SJCRH30 (cell line): ENCODE data around the gene KANSL1. TPM values are rescaled to one million over a fixed set of nuclear protein-coding genes. Genes with fewer than 3 reads are reported as not detected.

Experiments used
- DNase-seq, 2 experiments: peaks; one replicate each; pipeline ENCODE4 v3.0.0-alpha.2; 2015 to 2020
- H3K27ac ChIP-seq: fragments of 250-450 bp; sonication (Bioruptor Pico); 2 replicates; pipeline ENCODE4 v1.5.1; 2020; ENCODE audit warnings: mild to moderate bottlenecking, moderate library complexity
- H3K27me3 ChIP-seq: fragments of 250-450 bp; sonication (Bioruptor Pico); 2 replicates; pipeline ENCODE4 v1.5.1; 2020; ENCODE audit warnings: mild to moderate bottlenecking, moderate library complexity
- H3K36me3 ChIP-seq: fragments of 250-450 bp; sonication (Bioruptor Pico); 2 replicates; pipeline ENCODE4 v1.5.1; 2020; ENCODE audit warnings: mild to moderate bottlenecking, moderate library complexity
- H3K4me1 ChIP-seq: fragments of 250-450 bp; sonication (Bioruptor Pico); 2 replicates; pipeline ENCODE4 v1.5.1; 2020; ENCODE audit warnings: mild to moderate bottlenecking, moderate library complexity
- H3K4me3 ChIP-seq: fragments of 250-450 bp; sonication (Bioruptor Pico); 2 replicates; pipeline ENCODE4 v1.5.1; 2020; ENCODE audit warnings: mild to moderate bottlenecking, moderate library complexity
- H3K9me3 ChIP-seq: fragments of 250-450 bp; sonication (Bioruptor Pico); replicated peaks from 2 replicates; pipeline ENCODE4 v1.5.1; 2020; ENCODE audit warnings: mild to moderate bottlenecking, moderate library complexity
- total RNA-seq: library from RNA; depleted of rRNA; stranded (reverse); fragments of >200 nt; shearing (Covaris generic); gene quantifications from 2 replicates; pipeline ENCODE4 v1.2.3, GENCODE V29; 2014

KANSL1 gene
- total RNA-seq, 1 experiment from 2014 or later = 79.0 TPM

GRCh38 chr17:46035112-46035818 lies 158.0 kb downstream of the KANSL1 start:
- Histone ChIP-seq H3K4me3 (no peak overlapping the region), H3K36me3 (peaks cover 87% of the 10 kb centered on the region), H3K9me3 (no peaks in the 10 kb centered on the region), H3K27me3 (no peaks in the 10 kb centered on the region), H3K4me1 (no peaks in the 10 kb centered on the region), H3K27ac (no peak overlapping the region)
- DNase-seq = no peak

GRCh38 chr17:46033392-46033791 lies 159.8 kb downstream of the KANSL1 start:
- H3K4me1 ChIP-seq = no peaks in the 10 kb centered on the region
- no peaks in the 10 kb centered on the region for H3K27me3 ChIP-seq
- H3K9me3 ChIP-seq = no peaks in the 10 kb centered on the region
- DNase-seq = no peak
- peaks cover 73% of the 10 kb centered on the region for H3K36me3 ChIP-seq
- no peak overlapping the region for H3K4me3 ChIP-seq
- no peak overlapping the region for H3K27ac ChIP-seq

GRCh38 chr17:46032909-46033308 lies 160.3 kb downstream of the KANSL1 start:
- H3K27me3 ChIP-seq = no peaks in the 10 kb centered on the region
- no peaks in the 10 kb centered on the region for H3K4me1 ChIP-seq
- H3K27ac ChIP-seq = no peak overlapping the region
- no peak for DNase-seq
- H3K4me3 ChIP-seq = no peak overlapping the region
- H3K9me3 ChIP-seq = no peaks in the 10 kb centered on the region
- H3K36me3 ChIP-seq = peaks cover 68% of the 10 kb centered on the region

GRCh38 chr17:46031920-46032319 lies 161.3 kb downstream of the KANSL1 start:
- peaks cover 62% of the 10 kb centered on the region for H3K36me3 ChIP-seq
- no peak for DNase-seq

DNA sequence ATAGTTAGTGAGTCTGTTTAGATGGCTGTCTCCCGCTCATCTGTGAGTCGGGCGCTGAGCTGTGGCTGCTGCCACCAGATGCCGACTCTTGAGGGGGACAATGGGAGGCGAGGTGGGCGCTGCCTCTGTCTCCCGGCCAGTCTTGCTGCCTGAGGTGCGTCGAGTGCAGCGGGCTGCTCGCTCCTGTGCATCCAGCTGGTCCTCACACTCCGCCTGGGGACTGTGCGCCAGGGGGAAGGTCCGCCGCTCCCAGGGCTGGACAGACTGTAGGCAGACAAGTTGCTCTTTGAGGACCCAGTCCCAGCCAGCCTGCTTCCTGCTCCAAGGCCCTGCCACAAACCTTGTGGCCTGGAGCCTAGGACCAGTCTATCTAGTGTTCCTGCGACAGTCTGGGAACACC lies 161.8 kb downstream of the KANSL1 start:
- H3K27ac ChIP-seq = no peak overlapping the region
- no peaks in the 10 kb centered on the region for H3K27me3 ChIP-seq
- no peak overlapping the region for H3K4me3 ChIP-seq
- H3K4me1 ChIP-seq = no peaks in the 10 kb centered on the region
- DNase-seq = no peak
- peaks cover 57% of the 10 kb centered on the region for H3K36me3 ChIP-seq
- H3K9me3 ChIP-seq = no peaks in the 10 kb centered on the region

More at GRCh38 chr17:46031920-46032319, 161.3 kb downstream of the KANSL1 start:
- Histone ChIP-seq H3K27me3 (no peaks in the 10 kb centered on the region), H3K9me3 (no peaks in the 10 kb centered on the region), H3K4me1 (no peaks in the 10 kb centered on the region), H3K27ac (no peak overlapping the region), H3K4me3 (no peak overlapping the region)

DNA sequence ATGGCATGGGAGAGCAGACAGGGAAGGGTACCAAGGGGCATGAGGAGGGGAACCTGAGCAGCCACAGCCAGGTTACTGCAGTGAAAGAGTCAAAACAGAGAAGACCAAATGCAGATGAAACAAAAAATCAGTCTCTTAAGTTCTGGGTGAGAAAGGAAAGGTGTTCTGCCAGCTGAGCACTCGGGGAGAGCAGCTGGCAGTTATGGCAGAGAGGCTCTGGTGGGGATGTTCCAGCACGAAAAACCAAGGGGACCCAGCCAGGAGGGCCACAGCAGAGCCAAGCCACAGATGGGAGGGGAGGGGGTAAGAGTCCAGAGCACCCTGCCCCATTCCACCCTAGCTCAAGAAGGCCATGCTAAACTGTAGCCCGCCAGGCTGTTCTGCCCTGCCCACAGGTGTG lies 162.5 kb downstream of the KANSL1 start:
- Histone ChIP-seq H3K36me3 (peaks cover 52% of the 10 kb centered on the region), H3K27ac (no peak overlapping the region), H3K4me1 (no peaks in the 10 kb centered on the region), H3K27me3 (no peaks in the 10 kb centered on the region), H3K9me3 (no peaks in the 10 kb centered on the region), H3K4me3 (no peak overlapping the region)
- no peak for DNase-seq

DNA sequence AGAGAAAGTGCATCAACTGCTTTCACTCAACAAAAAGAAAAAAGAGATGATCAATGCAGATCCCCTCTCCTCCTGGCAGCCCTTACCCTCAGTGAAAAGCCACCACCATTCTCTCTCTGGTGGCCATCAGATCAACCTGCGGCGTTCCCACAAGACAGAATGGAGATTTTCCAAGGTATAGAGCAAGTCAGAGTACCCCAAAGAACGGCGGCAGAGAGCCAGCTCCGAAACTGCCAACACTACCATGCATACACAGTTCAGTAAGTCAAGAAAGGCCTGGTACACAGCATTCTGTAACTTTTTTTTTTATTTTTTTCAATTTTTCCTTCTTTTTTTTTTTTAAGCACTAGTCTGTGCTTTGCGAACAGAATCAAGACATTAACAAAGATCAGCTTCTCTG lies 163.6 kb downstream of the KANSL1 start:
- Histone ChIP-seq H3K27ac (no peak overlapping the region), H3K4me1 (no peaks in the 10 kb centered on the region), H3K36me3 (peaks cover 41% of the 10 kb centered on the region), H3K4me3 (no peak overlapping the region), H3K9me3 (no peaks in the 10 kb centered on the region), H3K27me3 (no peaks in the 10 kb centered on the region)
- DNase-seq = no peak

- Histone ChIP-seq H3K4me3 (no peak overlapping the region), H3K4me1 (no peaks in the 10 kb centered on the region), H3K27ac (no peak overlapping the region), H3K36me3 (peaks cover 35% of the 10 kb centered on the region), H3K9me3 (no peaks in the 10 kb centered on the region), H3K27me3 (no peaks in the 10 kb centered on the region)
- DNase-seq = no peak
Observed at GRCh38 chr17:46028981-46029565, 164.2 kb downstream of the KANSL1 start.

- H3K36me3 ChIP-seq = peaks cover 28% of the 10 kb centered on the region
- no peak overlapping the region for H3K27ac ChIP-seq
- no peaks in the 10 kb centered on the region for H3K9me3 ChIP-seq
Observed at GRCh38 chr17:46028374-46028773, 164.9 kb downstream of the KANSL1 start.

GRCh38 chr17:46027976-46028325 lies 165.3 kb downstream of the KANSL1 start:
- Histone ChIP-seq H3K4me1 (no peaks in the 10 kb centered on the region), H3K9me3 (no peaks in the 10 kb centered on the region), H3K27ac (no peak overlapping the region), H3K36me3 (peaks cover 24% of the 10 kb centered on the region; the same call in 1 of the 2 replicates), H3K27me3 (no peaks in the 10 kb centered on the region), H3K4me3 (no peak overlapping the region)
- DNase-seq = no peak

More at GRCh38 chr17:46028374-46028773, 164.9 kb downstream of the KANSL1 start:
- H3K4me3 ChIP-seq = no peak overlapping the region
- no peaks in the 10 kb centered on the region for H3K4me1 ChIP-seq
- H3K27me3 ChIP-seq = no peaks in the 10 kb centered on the region
- DNase-seq = no peak

DNA sequence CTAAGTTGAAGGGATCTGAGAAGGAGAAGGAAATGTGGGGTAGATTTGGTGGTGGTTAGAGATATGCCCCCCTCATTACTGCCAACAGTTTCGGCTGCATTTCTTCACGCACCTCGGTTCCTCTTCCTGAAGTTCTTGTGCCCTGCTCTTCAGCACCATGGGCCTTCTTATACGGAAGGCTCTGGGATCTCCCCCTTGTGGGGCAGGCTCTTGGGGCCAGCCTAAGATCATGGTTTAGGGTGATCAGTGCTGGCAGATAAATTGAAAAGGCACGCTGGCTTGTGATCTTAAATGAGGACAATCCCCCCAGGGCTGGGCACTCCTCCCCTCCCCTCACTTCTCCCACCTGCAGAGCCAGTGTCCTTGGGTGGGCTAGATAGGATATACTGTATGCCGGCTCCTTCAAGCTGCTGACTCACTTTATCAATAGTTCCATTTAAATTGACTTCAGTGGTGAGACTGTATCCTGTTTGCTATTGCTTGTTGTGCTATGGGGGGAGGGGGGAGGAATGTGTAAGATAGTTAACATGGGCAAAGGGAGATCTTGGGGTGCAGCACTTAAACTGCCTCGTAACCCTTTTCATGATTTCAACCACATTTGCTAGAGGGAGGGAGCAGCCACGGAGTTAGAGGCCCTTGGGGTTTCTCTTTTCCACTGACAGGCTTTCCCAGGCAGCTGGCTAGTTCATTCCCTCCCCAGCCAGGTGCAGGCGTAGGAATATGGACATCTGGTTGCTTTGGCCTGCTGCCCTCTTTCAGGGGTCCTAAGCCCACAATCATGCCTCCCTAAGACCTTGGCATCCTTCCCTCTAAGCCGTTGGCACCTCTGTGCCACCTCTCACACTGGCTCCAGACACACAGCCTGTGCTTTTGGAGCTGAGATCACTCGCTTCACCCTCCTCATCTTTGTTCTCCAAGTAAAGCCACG lies 165.9 kb downstream of the KANSL1 start:
- Histone ChIP-seq H3K27me3 (no peaks in the 10 kb centered on the region), H3K36me3 (peaks cover 19% of the 10 kb centered on the region; the same call in 1 of the 2 replicates), H3K27ac (no peak overlapping the region), H3K4me3 (no peak overlapping the region), H3K4me1 (no peaks in the 10 kb centered on the region), H3K9me3 (no peaks in the 10 kb centered on the region)
- DNase-seq = no peak

DNA sequence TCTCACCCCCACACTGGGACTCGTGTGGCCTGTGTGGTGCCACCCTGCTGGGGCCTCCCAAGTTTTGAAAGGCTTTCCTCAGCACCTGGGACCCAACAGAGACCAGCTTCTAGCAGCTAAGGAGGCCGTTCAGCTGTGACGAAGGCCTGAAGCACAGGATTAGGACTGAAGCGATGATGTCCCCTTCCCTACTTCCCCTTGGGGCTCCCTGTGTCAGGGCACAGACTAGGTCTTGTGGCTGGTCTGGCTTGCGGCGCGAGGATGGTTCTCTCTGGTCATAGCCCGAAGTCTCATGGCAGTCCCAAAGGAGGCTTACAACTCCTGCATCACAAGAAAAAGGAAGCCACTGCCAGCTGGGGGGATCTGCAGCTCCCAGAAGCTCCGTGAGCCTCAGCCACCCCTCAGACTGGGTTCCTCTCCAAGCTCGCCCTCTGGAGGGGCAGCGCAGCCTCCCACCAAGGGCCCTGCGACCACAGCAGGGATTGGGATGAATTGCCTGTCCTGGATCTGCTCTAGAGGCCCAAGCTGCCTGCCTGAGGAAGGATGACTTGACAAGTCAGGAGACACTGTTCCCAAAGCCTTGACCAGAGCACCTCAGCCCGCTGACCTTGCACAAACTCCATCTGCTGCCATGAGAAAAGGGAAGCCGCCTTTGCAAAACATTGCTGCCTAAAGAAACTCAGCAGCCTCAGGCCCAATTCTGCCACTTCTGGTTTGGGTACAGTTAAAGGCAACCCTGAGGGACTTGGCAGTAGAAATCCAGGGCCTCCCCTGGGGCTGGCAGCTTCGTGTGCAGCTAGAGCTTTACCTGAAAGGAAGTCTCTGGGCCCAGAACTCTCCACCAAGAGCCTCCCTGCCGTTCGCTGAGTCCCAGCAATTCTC lies 166.8 kb downstream of the KANSL1 start:
- no peaks in the 10 kb centered on the region for H3K4me1 ChIP-seq
- no peaks in the 10 kb centered on the region for H3K27me3 ChIP-seq
- DNase-seq = no peak
- peaks cover 10% of the 10 kb centered on the region; the same call in 1 of the 2 replicates for H3K36me3 ChIP-seq
- no peak overlapping the region for H3K4me3 ChIP-seq
- H3K9me3 ChIP-seq = no peaks in the 10 kb centered on the region
- no peak overlapping the region for H3K27ac ChIP-seq

DNA sequence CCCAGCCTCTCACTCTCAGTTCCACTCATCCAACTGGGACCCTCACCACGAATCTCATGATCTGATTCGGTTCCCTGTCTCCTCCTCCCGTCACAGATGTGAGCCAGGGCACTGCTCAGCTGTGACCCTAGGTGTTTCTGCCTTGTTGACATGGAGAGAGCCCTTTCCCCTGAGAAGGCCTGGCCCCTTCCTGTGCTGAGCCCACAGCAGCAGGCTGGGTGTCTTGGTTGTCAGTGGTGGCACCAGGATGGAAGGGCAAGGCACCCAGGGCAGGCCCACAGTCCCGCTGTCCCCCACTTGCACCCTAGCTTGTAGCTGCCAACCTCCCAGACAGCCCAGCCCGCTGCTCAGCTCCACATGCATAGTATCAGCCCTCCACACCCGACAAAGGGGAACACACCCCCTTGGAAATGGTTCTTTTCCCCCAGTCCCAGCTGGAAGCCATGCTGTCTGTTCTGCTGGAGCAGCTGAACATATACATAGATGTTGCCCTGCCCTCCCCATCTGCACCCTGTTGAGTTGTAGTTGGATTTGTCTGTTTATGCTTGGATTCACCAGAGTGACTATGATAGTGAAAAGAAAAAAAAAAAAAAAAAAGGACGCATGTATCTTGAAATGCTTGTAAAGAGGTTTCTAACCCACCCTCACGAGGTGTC lies 167.6 kb downstream of the KANSL1 start:
- Histone ChIP-seq H3K27ac (no peak overlapping the region), H3K27me3 (no peaks in the 10 kb centered on the region), H3K36me3 (peaks cover 6% of the 10 kb centered on the region; the same call in 1 of the 2 replicates), H3K4me3 (no peak overlapping the region), H3K9me3 (no peaks in the 10 kb centered on the region), H3K4me1 (no peaks in the 10 kb centered on the region)
- no peak for DNase-seq

DNA sequence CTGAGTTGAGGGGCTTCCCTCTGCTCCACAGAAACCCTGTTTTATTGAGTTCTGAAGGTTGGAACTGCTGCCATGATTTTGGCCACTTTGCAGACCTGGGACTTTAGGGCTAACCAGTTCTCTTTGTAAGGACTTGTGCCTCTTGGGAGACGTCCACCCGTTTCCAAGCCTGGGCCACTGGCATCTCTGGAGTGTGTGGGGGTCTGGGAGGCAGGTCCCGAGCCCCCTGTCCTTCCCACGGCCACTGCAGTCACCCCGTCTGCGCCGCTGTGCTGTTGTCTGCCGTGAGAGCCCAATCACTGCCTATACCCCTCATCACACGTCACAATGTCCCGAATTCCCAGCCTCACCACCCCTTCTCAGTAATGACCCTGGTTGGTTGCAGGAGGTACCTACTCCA lies 168.2 kb downstream of the KANSL1 start:
- no peak for DNase-seq
- Histone ChIP-seq H3K4me3 (no peak overlapping the region), H3K27me3 (no peaks in the 10 kb centered on the region), H3K9me3 (no peaks in the 10 kb centered on the region), H3K27ac (no peak overlapping the region), H3K4me1 (no peaks in the 10 kb centered on the region), H3K36me3 (peaks cover 6% of the 10 kb centered on the region; the same call in 1 of the 2 replicates)
